HCT116 (cell line): Measurements from ENCODE around the gene BRMS1L. TPM values are rescaled to one million over a fixed set of nuclear protein-coding genes. Genes with fewer than 3 reads are reported as not detected.

Experiments used
- ATAC-seq: fragments of 200-7000 bp; cut with Tn5 transposase; 2 replicates; pipeline ENCODE4 v1.9.1; 2020; ENCODE audit warnings: mild to moderate bottlenecking, moderate library complexity
- BruUV-seq: library from RNA; stranded (reverse); fragments of 400-500 nt; replicated peaks from 2 replicates; lab custom pipeline; 2021; lab: Mats Ljungman, UMichigan
- CTCF ChIA-PET: fragments of 300-600 bp; sonication (Branson Sonifier 250); formaldehyde crosslinking; loops from one replicate; lab custom pipeline; 2021; ENCODE audit warnings: antibody characterized with exemption; lab: Charles Lee
- POLR2A ChIA-PET: fragments of 300-600, 350-600 bp; sonication (Branson Sonifier 250); formaldehyde crosslinking; loops from one replicate; lab custom pipeline; 2021; ENCODE audit warnings: antibody characterized with exemption; lab: Charles Lee
- RAD21 ChIA-PET, 2 experiments: fragments of 300-600 bp; sonication (Branson Sonifier 250); formaldehyde crosslinking; loops; one replicate each; lab custom pipeline; 2023; ENCODE audit warnings: low total read pairs in 2 of 2; ENCODE audit not compliant: uncharacterized antibody in 2 of 2, unreplicated experiment in 2 of 2, low non-redundant PET in 1 of 2; lab: Charles Lee
- DNase-seq: peaks from one replicate; pipeline ENCODE4 v3.0.0-alpha.2; 2010; ENCODE audit warnings: low read depth, low spot score
- H2AFZ ChIP-seq: fragments of 200-600 bp; shearing (Covaris generic), sonication (generic); 2 replicates; pipeline ENCODE4 v1.6.1; 2017; ENCODE audit warnings: low read depth, mixed run types, mixed read lengths, antibody characterized with exemption, low read length; ENCODE audit not compliant: poor library complexity, severe bottlenecking
- H3K27ac ChIP-seq: 2 replicates; pipeline ENCODE4 v1.5.1; 2012; ENCODE audit warnings: low read depth, low read length
- H3K27me3 ChIP-seq: fragments of 200-600 bp; sonication (generic); 2 replicates; pipeline ENCODE4 v1.6.1; 2016; ENCODE audit warnings: mixed run types, low read length, mixed read lengths; ENCODE audit not compliant: insufficient read depth
- H3K36me3 ChIP-seq, 2 experiments: fragments of 200-500 bp in 1 of 2; fragments of 200-600 bp in 1 of 2; sonication (Bioruptor generic) in 1 of 2; sonication (generic) in 1 of 2; 2 replicates each; pipeline versions ENCODE4 v1.5.1 to v1.6.1; 2014 to 2016; ENCODE audit warnings: low read length in 2 of 2, inconsistent platforms in 1 of 2, mixed read lengths in 1 of 2, mixed run types in 1 of 2; ENCODE audit not compliant: insufficient read depth in 2 of 2, control insufficient read depth in 1 of 2
- H3K4me1 ChIP-seq, 2 experiments: fragments of 200-600 bp in 1 of 2; sonication (generic) in 1 of 2; 2 replicates each; pipeline versions ENCODE4 v1.5.1 to v1.6.1; 2012 to 2017; ENCODE audit warnings: low read length in 2 of 2, inconsistent platforms in 1 of 2, mild to moderate bottlenecking in 1 of 2, mixed read lengths in 1 of 2, mixed run types in 1 of 2, moderate library complexity in 1 of 2; ENCODE audit not compliant: insufficient read depth in 2 of 2, control insufficient read depth in 1 of 2
- H3K4me2 ChIP-seq: fragments of 200-600 bp; sonication (generic); 2 replicates; pipeline ENCODE4 v1.6.1; 2017; ENCODE audit warnings: mixed run types, low read length, mixed read lengths
- H3K4me3 ChIP-seq, 2 experiments: fragments of 200-600 bp in 1 of 2; sonication (generic) in 1 of 2; replicated peaks in 1 of 2; 2 replicates each; pipeline ENCODE4 v1.5.1; 2011 to 2016; ENCODE audit warnings: low read length in 2 of 2, control low read depth in 1 of 2, low read depth in 1 of 2, mild to moderate bottlenecking in 1 of 2, mixed read lengths in 1 of 2, mixed run types in 1 of 2
- H3K79me2 ChIP-seq: fragments of 200-600 bp; sonication (generic); 2 replicates; pipeline ENCODE4 v1.6.1; 2017; ENCODE audit warnings: mild to moderate bottlenecking, mixed run types, low read length, moderate library complexity, mixed read lengths; ENCODE audit not compliant: insufficient read depth
- H3K9ac ChIP-seq: fragments of 200-600 bp; sonication (generic); 2 replicates; pipeline ENCODE4 v1.6.1; 2016; ENCODE audit warnings: low read length, mixed read lengths
- H3K9me2 ChIP-seq: fragments of 200-600 bp; sonication (generic), shearing (Covaris generic); 2 replicates; pipeline ENCODE4 v1.6.1; 2017; ENCODE audit warnings: mixed run types, mild to moderate bottlenecking, moderate library complexity; ENCODE audit not compliant: insufficient read depth
- H3K9me3 ChIP-seq, 2 experiments: fragments of 200-500 bp in 1 of 2; fragments of 200-600 bp in 1 of 2; sonication (Bioruptor generic) in 1 of 2; sonication (generic) in 1 of 2; 2 replicates each; pipeline ENCODE4 v1.6.1; 2014 to 2017; ENCODE audit warnings: low read length in 2 of 2, mixed read lengths in 2 of 2, inconsistent platforms in 1 of 2, low read depth in 1 of 2, mild to moderate bottlenecking in 1 of 2, mixed run types in 1 of 2, moderate library complexity in 1 of 2; ENCODE audit not compliant: control insufficient read depth in 1 of 2, insufficient read depth in 1 of 2
- H4K20me1 ChIP-seq: fragments of 200-600 bp; sonication (generic), shearing (Covaris generic); 2 replicates; pipeline ENCODE4 v1.6.1; 2017; ENCODE audit warnings: mixed run types, mild to moderate bottlenecking, moderate library complexity; ENCODE audit not compliant: insufficient read depth
- CBX3 ChIP-seq: IDR thresholded peaks from 2 replicates; pipeline ENCODE4 v1.6.1; 2012; ENCODE audit warnings: low read depth
- EGR1 ChIP-seq: IDR thresholded peaks from 2 replicates; pipeline ENCODE4 v1.6.1; 2012; ENCODE audit warnings: low read depth
- JUND ChIP-seq: IDR thresholded peaks from 2 replicates; pipeline ENCODE4 v1.6.1; 2012
- POLR2A ChIP-seq: IDR thresholded peaks from 2 replicates; pipeline ENCODE4 v1.7.0; 2011; ENCODE audit warnings: borderline replicate concordance; ENCODE audit not compliant: insufficient read depth, insufficient read length; ENCODE audit errors: extremely low read depth
- POLR2AphosphoS5 ChIP-seq: IDR thresholded peaks from 2 replicates; pipeline ENCODE4 v1.6.1; 2011; ENCODE audit warnings: mild to moderate bottlenecking, low read depth, low read length, moderate library complexity
- SIN3A ChIP-seq: IDR thresholded peaks from 2 replicates; pipeline ENCODE4 v1.6.1; 2012; ENCODE audit warnings: low read depth
- SP1 ChIP-seq: IDR thresholded peaks from 2 replicates; pipeline ENCODE4 v1.6.1; 2012; ENCODE audit warnings: low read depth
- ZFX ChIP-seq: fragments of 450-650 bp; IDR thresholded peaks from 2 replicates; pipeline ENCODE4 v1.6.1; 2017
- ZNF274 ChIP-seq: fragments of 200-500 bp; sonication (Bioruptor generic); IDR thresholded peaks from 2 replicates; pipeline ENCODE4 v1.6.1; 2014; ENCODE audit warnings: mild to moderate bottlenecking, low read depth, low read length, inconsistent platforms
- intact Hi-C: fragments of 100-400 bp; cut with micrococcal nuclease; formaldehyde crosslinking; loops from 2 replicates; pipeline ENCODE4 v1.10.0; 2022
- total RNA-seq: library from RNA; stranded (reverse); gene quantifications from one replicate; pipeline ENCODE4 v1.2.1, GENCODE V29; 2021; ENCODE audit not compliant: unreplicated experiment
- TF ChIP-seq, protein P1 (sequence below): IDR thresholded peaks from 2 replicates; pipeline ENCODE4 v1.6.1; 2012
- TF ChIP-seq, protein P2 (sequence below): IDR thresholded peaks from 2 replicates; pipeline ENCODE4 v1.6.1; 2012
- TF ChIP-seq, protein P3 (sequence below): IDR thresholded peaks from 2 replicates; pipeline ENCODE4 v1.6.1; 2011; ENCODE audit warnings: mild to moderate bottlenecking, low read length, moderate library complexity; ENCODE audit not compliant: insufficient replicate concordance; ENCODE audit errors: extremely low read depth

BRMS1L gene
- total RNA-seq, 1 experiment from 2014 or later: 6.2 TPM

DNA sequence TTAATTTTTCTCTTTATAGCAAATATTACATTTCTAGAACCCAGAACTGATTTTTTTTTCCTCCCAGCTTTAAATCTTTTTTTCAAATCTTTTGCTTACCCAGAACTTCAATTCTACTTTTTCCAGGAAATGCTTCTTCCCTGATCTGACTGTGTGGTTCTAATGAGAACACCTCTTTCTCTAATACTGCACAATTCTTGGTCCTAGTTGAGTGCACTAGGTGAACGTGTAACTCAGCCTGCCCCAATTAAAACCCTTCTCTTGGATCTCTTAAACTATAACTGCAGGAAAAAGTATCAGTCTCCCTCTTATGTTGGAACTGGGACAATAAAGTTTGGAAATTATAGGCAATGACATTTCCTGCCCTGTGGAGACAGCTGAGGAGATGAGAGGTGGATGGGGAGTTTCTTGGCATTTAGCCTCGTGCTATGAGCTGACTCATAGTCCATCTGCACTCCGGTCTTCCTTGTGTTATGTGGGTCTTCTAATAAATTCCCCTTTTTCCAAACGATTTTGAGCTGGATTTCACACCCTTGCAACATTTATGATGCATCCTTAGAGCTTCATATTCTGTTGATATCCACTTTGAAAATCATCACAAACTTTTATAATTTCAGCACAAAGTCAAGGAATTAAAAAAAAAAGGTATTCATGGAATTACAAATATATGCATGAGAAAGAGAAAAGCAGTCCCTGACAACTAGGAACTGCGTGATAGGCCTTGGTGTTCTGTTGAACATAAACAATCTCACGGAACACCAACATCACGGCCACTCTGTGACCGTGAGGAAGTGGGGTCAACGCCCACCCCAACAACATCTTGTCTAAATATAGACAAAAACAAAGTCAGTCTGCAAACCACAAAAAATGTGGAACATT is 52.4 kb downstream of the BRMS1L start:
- Histone ChIP-seq H3K9ac (no peak overlapping the region), H3K9me2 (no peaks in the 10 kb centered on the region), H3K9me3 (no peaks in the 10 kb centered on the region), H3K4me2 (peak overlapping the region; percentile 50), H4K20me1 (no peaks in the 10 kb centered on the region), H3K27me3 (no peaks in the 10 kb centered on the region), H2AFZ (no peak overlapping the region), H3K79me2 (no peaks in the 10 kb centered on the region), H3K27ac (no peak overlapping the region), H3K4me1 (peaks cover 13 to 14% of the 10 kb centered on the region in 2 experiments), H3K36me3 (no peaks in the 10 kb centered on the region), H3K4me3 (no peak overlapping the region)
- BruUV-seq: no TSS peak
- DNase-seq (peak; percentile 12), ATAC-seq (peak; percentile 84)
- POLR2A ChIA-PET: no interaction called here
- intact Hi-C loops: no loop called here
- RAD21 ChIA-PET: interaction anchor here in 1 of 2 experiments (0.9 to 1.5 kb wide), 2 partner anchors 190 to 192 kb away, joined by 3 read pairs; no protein-coding TSS in a partner anchor
- CTCF ChIA-PET: interaction anchor here (0.5 to 1.5 kb wide), 3 partner anchors 191 to 1312 kb away, joined by 3 to 7 read pairs (median 4); no protein-coding TSS in a partner anchor
- TF ChIP-seq SIN3A (0 out of 2 replicates have a peak, but pooled peaks have one; percentile 21), CBX3 (peak; percentile 39; the same call in 1 of the 2 replicates), JUND (peak; percentile 39; the same call in 1 of the 2 replicates), SP1 (peak; percentile 22; the same call in 1 of the 2 replicates)
- TF ChIP-seq, protein P1, sequence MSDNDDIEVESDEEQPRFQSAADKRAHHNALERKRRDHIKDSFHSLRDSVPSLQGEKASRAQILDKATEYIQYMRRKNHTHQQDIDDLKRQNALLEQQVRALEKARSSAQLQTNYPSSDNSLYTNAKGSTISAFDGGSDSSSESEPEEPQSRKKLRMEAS: no peak
- TF ChIP-seq, protein P2, sequence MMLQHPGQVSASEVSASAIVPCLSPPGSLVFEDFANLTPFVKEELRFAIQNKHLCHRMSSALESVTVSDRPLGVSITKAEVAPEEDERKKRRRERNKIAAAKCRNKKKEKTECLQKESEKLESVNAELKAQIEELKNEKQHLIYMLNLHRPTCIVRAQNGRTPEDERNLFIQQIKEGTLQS: no peak

DNA sequence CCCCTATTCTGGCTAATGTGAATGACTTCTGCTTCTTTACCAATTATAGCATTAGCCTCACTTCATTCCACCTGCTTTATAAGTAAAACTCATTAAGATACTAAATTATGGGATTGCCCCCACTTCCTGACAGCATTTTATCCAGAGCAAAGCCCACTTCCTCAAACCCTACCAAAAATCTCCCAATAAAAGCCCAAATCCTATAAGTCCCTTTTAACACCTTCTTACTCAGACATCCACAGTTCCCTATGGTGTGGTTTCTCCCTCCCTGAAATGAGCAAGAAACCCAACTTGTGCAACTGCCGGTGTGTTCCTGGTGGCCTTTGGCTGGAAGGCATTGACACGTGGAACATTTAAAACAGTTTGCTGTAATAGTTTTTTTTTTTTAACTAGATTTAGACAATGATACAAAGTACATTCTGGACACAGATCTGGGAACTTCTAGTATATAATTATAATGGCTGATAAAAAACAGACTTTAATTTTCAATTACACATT is 53.1 kb downstream of the BRMS1L start:
- no TSS peak for BruUV-seq

More for the DNA sequence above, 53.1 kb downstream of the BRMS1L start:
- Histone ChIP-seq H3K9me2 (no peaks in the 10 kb centered on the region), H3K36me3 (no peaks in the 10 kb centered on the region), H3K4me2 (peak overlapping the region; percentile 50), H3K9me3 (no peaks in the 10 kb centered on the region), H3K27ac (no peak overlapping the region), H2AFZ (no peak overlapping the region), H3K4me1 (peaks cover 13 to 14% of the 10 kb centered on the region in 2 experiments), H3K79me2 (no peaks in the 10 kb centered on the region), H3K9ac (no peak overlapping the region), H4K20me1 (no peaks in the 10 kb centered on the region), H3K4me3 (no peak overlapping the region)
- CTCF ChIA-PET: interaction anchor here (0.5 to 5.5 kb wide), 8 partner anchors 10 to 1313 kb away, joined by 3 to 62 read pairs (median 4); no protein-coding TSS in a partner anchor
- no peak for DNase-seq
- RAD21 ChIA-PET: interaction anchor here in 1 of 2 experiments (0.9 to 1.5 kb wide), 2 partner anchors 190 to 191 kb away, joined by 3 read pairs; no protein-coding TSS in a partner anchor
- no peak for ATAC-seq
- intact Hi-C loops: no loop called here
- TF ChIP-seq ZFX (no peak), JUND (no peak), POLR2AphosphoS5 (no peak), POLR2A (no peak), ZNF274 (no peak), EGR1 (no peak), SP1 (no peak)
- TF ChIP-seq, protein P3, sequence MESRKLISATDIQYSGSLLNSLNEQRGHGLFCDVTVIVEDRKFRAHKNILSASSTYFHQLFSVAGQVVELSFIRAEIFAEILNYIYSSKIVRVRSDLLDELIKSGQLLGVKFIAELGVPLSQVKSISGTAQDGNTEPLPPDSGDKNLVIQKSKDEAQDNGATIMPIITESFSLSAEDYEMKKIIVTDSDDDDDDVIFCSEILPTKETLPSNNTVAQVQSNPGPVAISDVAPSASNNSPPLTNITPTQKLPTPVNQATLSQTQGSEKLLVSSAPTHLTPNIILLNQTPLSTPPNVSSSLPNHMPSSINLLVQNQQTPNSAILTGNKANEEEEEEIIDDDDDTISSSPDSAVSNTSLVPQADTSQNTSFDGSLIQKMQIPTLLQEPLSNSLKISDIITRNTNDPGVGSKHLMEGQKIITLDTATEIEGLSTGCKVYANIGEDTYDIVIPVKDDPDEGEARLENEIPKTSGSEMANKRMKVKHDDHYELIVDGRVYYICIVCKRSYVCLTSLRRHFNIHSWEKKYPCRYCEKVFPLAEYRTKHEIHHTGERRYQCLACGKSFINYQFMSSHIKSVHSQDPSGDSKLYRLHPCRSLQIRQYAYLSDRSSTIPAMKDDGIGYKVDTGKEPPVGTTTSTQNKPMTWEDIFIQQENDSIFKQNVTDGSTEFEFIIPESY: no peak
- TF ChIP-seq, all 23 proteins: peak for 0
- no peaks in the 10 kb centered on the region for H3K27me3 ChIP-seq
- POLR2A ChIA-PET: no interaction called here
